HG02884 (cell line): ENCODE measurements around the gene SLC6A2.
"Not testable (repeated sequence)": the region's sequence is repeated elsewhere in the genome, so short reads cannot be mapped to it uniquely, and the experiment has no call there.

Experiments used
- ATAC-seq: cut with Tn5 transposase; IDR thresholded peaks from one replicate; pipeline ENCODE4 v1.9.1; 2021; ENCODE audit warnings: mild to moderate bottlenecking, moderate library complexity; ENCODE audit not compliant: unreplicated experiment

Gene SLC6A2

GRCh38 chr16:55709801-55710200 lies 54.0 kb downstream of the SLC6A2 start:
- no peak for ATAC-seq

GRCh38 chr16:55710466-55710865 lies 54.7 kb downstream of the SLC6A2 start:
- no peak for ATAC-seq

GRCh38 chr16:55711959-55712876 lies 56.4 kb downstream of the SLC6A2 start:
- peak; percentile 73 for ATAC-seq

GRCh38 chr16:55713103-55713502 lies 57.3 kb downstream of the SLC6A2 start:
- ATAC-seq: no peak

- no peak for ATAC-seq
These were observed 61.5 kb downstream of the SLC6A2 start for GRCh38 chr16:55717326-55717725.

GRCh38 chr16:55725055-55725777 lies 69.4 kb downstream of the SLC6A2 start:
- no peak for ATAC-seq

GRCh38 chr16:55728797-55729196 lies 73.0 kb downstream of the SLC6A2 start:
- ATAC-seq: no peak

- no peak for ATAC-seq
These were observed 74.3 kb downstream of the SLC6A2 start for GRCh38 chr16:55730115-55730514.

- ATAC-seq: no peak
These were observed 76.7 kb downstream of the SLC6A2 start for GRCh38 chr16:55732496-55732895.

GRCh38 chr16:55734665-55735064 lies 78.9 kb downstream of the SLC6A2 start:
- no peak for ATAC-seq

GRCh38 chr16:55735120-55735781 lies 79.5 kb downstream of the SLC6A2 start:
- ATAC-seq: no peak

- no peak for ATAC-seq
These were observed 80.9 kb downstream of the SLC6A2 start for GRCh38 chr16:55736671-55737070.

- ATAC-seq: no peak
These were observed 81.5 kb downstream of the SLC6A2 start for GRCh38 chr16:55737318-55737717.

- no peak for ATAC-seq
These were observed 82.2 kb downstream of the SLC6A2 start for GRCh38 chr16:55737966-55738365.

- no peak for ATAC-seq
These were observed 90.3 kb downstream of the SLC6A2 start for GRCh38 chr16:55746081-55746480.

GRCh38 chr16:55747785-55748184 lies 92.0 kb downstream of the SLC6A2 start:
- ATAC-seq: no peak

GRCh38 chr16:55752465-55753144 lies 96.8 kb downstream of the SLC6A2 start:
- ATAC-seq: not testable (repeated sequence)

GRCh38 chr16:55753145-55753631 lies 97.4 kb downstream of the SLC6A2 start:
- ATAC-seq: not testable (repeated sequence)
